Mucosa of gallbladder (tissue), 1 donor: ENCODE data around the gene TRIM7. TPM values are rescaled to one million over a fixed set of nuclear protein-coding genes. Genes with fewer than 3 reads are reported as not detected.
"Not testable (repeated sequence)": the region's sequence is repeated elsewhere in the genome, so short reads cannot be mapped to it uniquely, and the experiment has no call there.

Experiments used
- DNase-seq: peaks from one replicate; pipeline ENCODE4 v3.0.0-alpha.2; 2020; ENCODE audit warnings: low spot score
- total RNA-seq: library from RNA; stranded (reverse); gene quantifications from one replicate; pipeline ENCODE4 v1.2.1, GENCODE V29; 2021
- donor health status: DM: no; HTN: no; CAD: no.

TRIM7 gene
- total RNA-seq, 1 donor from 2014 or later, result 1.2 TPM

- DNase-seq, result no peak
Observed at GRCh38 chr5:181151146-181151545, 53.9 kb downstream of the TRIM7 start.

- DNase-seq, result no peak
Observed at GRCh38 chr5:181149806-181150733, 54.9 kb downstream of the TRIM7 start.

GRCh38 chr5:181149355-181149754, 55.6 kb downstream of the TRIM7 start:
- DNase-seq, result no peak

- not testable (repeated sequence) for DNase-seq
Observed at GRCh38 chr5:181146927-181147636, 57.9 kb downstream of the TRIM7 start, which contains the start of gene OR2V2. TSS of gene OR2V2 (plus strand) at chr5:181147586. CDS start at chr5:181154943, 7,357 bp downstream.

GRCh38 chr5:181145133-181145532, 59.9 kb downstream of the TRIM7 start:
- no peak for DNase-seq

Other genes with a start within 250 kb of the TRIM7 start
- 0.09 TPM for gene BTNL3, start 216.3 kb downstream of the TRIM7 start, total RNA-seq
- 11.5 TPM for gene BTNL9, start 164.9 kb downstream of the TRIM7 start, total RNA-seq
- not detected for gene OR2V1, start 74.0 kb downstream of the TRIM7 start, total RNA-seq
- not detected for gene OR2V2, start 57.6 kb downstream of the TRIM7 start, total RNA-seq
- 47.6 TPM for gene TRIM41, start 18.1 kb upstream of the TRIM7 start, total RNA-seq
- 1,033 TPM for gene RACK1, start 38.7 kb upstream of the TRIM7 start, total RNA-seq
- gene TRIM52, start 55.9 kb upstream of the TRIM7 start, total RNA-seq, result 22.8 TPM
- not detected for gene OR4F3, start 162.1 kb upstream of the TRIM7 start, total RNA-seq